CD4-positive, alpha-beta T cell treated with Interleukin-6 at 100 ng/mL for 8 hours (primary cell): ENCODE results near the gene SH2D1B.
"Not testable (repeated sequence)": the region's sequence is repeated elsewhere in the genome, so short reads cannot be mapped to it uniquely, and the experiment has no call there.

Source experiments
- DNase-seq: peaks from one replicate; pipeline ENCODE4 v3.0.0-alpha.2; 2020; ENCODE audit warnings: mixed read lengths, low spot score

SH2D1B gene

DNA sequence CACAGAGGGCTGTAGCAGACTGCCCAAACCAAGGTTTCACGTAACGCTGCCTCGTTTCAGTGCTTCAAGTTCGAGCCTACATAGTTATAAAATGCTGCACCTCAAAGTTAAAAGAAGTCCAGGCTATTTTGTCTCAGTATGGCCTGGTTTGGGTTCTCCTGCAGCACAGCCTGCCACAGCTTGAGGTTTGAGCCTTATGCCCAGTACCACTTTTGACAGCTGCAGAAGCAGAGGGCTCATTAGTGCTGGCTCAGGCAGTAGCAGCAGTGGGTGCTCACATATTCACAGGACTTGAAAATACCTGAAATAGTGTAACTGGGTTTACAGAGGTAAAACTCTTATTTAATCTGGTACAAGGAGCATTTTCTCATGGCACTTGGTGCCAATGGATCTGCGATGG lies 50.6 kb downstream of the SH2D1B start:
- DNase-seq = no peak

DNA sequence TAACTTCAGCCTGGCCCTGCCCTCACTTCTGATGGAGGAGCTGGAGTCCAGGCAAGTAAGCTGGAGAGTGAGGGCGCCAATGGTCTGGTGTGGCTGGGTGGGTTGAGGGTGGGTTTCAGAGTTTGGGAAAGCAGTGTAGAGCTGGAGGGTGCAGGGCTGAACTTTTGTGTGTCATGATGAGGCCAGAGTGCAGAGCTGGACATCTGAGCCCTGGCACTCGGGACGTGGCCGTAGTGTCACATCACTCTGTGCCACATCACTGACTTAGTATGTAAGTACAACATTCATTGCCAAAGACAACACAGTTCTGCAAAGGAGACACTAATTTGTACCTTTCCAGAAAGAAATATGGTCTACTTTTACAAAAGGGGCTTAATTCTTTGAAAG lies 51.1 kb downstream of the SH2D1B start:
- DNase-seq = no peak

DNA sequence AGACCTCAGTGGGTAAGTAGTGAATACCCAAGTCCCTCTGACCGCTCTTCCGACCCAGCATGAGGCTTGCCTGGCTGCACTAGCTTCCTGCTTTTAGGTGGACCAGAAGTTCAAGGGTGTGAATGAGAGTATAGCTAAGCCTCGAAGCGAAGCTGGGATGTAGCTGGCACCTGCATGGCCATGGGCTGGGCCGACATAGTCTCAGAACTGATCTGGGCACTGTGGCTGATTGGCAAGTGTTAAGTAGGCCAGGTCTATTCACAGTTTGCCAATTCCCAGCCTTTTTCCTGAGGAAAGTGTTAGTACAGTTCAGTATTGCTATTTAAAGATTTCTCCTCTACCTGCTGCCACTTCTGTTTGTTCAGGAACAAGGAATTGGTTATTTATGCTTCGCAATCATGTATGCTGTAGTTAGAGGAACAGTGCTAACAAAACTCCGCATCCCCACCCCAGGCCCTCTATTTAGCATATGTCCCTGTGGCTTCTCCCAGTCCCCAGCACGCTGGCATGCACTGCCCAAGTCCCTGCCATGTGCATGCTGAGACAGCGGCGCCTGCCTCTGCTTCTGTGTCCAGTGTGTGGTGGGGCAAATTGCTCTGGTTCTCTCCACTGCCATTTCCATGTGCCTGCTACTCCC lies 51.6 kb downstream of the SH2D1B start:
- no peak for DNase-seq

DNA sequence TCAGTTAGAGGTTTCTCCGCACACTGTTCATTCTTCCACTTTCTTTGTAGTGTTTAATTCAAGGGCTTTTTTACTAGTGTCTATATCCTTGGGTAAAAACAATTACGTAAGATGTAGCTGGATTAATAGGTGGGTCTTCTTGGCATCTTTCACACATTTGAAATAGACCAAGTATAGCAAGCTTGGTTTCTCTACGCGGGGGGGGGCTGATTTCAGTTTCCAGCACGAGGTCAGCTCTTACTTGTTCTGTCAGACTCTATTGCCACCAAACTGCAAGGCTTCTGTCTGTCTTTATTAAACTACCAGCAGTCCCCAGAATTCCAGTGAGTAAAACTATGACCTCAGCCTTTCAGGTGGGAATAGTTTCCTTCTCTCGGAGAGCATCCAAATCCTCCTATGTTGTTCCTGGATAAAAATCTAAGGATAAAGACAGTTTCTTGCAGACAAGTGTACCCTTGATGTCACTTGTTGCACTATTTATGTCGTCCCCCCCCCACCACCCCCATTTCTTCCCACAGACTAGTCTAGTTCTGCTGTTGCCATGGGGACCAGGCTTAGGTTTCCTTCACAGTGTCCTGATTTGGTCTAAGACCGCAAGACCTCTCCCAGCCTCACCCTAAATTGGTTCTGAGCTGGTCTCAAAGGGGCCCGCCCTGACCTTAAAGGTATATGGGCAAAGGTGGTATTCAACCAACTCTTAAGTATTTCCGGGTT lies 52.3 kb downstream of the SH2D1B start:
- DNase-seq = no peak

DNA sequence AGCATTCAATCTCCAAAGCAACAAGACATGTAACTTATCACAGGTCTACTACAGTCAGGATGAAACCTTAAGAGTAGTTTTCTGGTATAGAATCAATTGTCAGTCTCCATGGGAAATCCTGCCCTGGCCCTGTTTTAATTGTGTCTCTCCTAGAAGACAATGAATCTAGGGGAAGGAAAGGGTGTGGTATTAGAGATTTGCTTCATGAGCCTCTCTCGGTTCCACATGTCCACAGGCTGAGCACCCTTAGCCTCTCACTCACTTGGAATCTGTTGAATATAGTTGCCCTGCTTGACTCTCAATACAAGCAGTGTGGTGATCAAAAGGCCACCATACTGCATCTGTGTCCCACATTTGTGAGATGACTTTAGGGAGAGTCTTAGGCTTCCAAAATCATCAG lies 53.0 kb downstream of the SH2D1B start:
- DNase-seq = no peak

DNA sequence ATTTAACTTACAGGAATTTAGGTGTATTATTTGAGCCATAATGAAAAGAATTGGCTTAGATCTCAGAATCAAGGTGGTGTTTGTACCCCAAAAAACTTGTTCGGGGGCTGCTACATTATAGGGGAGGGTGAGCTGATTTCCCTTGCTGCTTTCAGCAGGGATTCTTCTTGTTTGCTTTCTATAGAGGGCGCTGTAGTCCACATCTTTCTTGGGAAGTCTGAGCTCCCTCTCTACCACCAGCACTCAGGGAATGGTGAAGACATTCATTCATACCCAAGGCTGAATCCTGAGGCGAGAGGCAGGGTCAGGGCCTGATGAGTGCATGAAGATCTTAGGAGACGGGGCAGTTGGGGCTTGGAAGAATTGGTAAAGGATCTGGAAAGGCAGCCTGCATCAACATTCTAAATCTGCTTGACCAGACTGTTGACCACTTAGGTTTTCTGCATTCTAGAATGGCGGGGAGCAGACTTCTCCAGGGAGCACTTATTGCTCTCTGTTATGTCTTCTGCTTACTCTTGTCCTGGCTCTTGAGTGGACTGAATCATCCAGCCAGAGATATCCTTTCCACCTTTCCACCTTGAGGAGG lies 54.2 kb downstream of the SH2D1B start:
- no peak for DNase-seq

DNA sequence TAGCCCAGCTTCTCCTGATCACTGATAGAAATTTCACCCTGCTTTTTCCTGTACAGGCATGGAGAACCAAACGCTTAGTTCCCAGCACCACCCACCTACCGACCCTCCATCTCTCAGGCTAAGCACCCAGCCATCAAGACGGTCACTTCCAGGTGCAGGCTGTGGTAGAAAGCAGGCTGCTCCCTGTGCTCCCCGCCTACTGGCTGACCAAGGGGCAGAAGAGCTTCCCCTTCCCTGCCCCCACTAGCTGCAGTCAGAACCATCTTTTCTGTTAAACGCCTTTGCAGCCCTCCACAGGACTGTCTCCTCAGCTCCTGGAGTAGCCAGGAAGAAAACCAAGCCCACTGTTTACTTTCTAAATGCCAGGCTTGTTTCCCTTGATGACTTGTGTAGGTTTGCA lies 58.2 kb downstream of the SH2D1B start:
- DNase-seq = no peak

DNA sequence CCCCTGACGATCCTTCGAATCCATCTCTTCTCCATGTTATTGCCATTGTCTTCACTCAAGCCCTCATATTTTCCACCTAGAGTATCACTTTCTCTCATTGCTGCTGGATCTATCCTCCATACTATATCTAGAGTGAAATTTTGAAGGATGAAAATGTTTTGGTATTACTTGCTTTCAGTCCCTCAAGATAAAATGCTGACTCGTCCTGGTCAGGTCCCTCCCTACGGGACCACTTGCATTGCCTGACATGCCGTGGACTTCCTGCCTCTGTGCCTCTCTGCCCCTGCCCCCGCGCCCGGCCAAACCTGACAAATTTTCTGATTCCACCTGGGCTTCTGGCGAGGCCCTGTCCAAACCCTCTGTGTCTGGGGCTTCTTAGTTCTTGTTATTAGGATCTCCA lies 58.9 kb downstream of the SH2D1B start:
- DNase-seq = no peak

DNA sequence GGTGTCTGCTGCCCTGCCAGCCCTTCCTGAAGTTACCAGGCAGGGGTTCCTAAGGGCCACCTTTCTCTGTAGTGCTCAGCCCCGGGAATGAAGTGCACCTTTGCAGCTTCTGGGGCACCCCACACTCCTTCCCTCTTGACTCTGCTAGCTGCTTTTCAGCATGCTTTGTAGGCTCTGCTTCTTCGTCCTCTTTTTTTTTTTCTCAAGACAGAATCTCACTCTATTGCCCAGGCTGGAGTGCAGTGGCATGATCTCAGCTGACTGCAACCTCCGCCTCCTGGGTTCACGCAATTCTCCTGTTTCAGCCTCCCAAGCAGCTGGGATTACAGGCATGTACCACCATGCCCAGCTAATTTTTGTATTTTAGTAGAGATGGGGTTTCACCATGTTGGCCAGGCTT lies 60.1 kb downstream of the SH2D1B start:
- not testable (repeated sequence) for DNase-seq

DNA sequence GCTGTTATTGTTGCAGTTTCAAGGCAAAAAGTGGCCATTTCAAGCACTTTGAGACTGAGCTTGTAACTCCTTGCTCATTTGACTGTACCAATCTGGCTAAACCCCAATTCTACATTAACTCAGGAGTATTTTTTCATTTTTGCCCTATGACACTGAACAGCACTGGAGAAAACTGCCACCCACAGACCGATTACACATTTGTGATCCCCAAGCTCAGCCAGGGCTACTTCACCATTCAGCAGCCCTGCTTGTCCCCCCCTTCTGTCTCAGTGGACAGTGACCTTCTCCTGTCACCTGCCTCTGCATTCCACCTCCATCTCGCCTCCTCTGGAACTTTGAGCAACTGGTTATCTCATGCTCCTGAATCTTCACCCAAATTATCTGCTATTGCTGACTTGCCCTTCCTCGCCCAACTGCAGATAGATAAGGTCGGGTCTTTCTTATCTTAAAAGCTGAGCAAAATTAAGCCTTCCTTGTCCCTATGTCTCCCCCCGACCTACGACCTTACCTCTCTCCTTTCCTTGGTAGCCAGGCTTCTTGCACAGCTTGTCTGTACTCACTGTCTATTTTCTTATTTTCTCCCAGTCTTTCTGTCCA lies 60.6 kb downstream of the SH2D1B start:
- DNase-seq = no peak

DNA sequence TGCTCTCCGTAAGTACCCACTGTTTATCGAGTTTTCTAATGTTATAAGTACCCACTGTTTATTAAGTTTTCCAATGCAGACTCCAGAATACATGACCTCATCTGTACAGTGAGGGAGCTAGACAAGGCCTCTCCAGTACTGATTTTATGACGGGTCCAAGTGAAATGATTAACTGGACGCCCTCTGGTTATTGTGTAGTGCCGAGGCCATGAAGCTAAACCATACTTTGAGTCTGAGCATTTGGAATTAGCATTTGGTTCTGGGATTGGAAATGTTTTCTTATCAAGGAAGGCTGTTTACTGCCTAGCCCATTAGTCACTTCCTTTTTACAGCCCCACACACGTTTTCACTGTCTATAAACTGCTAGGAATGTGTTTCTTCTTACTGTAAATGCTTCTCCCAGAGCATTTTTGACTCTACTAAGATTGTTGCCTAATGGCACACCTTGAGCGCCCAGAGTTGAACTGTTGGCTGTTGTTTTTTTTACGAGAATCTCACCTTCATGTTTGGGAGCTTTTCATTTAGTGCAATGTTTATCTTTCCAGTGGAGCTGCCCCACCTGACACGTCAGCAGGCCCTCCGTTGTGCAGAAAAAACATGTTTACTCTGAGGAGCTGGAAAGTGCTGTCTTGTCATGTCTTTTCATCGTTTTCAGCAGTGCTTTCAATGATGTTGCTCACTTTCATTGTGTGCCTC lies 62.2 kb downstream of the SH2D1B start:
- DNase-seq = no peak

DNA sequence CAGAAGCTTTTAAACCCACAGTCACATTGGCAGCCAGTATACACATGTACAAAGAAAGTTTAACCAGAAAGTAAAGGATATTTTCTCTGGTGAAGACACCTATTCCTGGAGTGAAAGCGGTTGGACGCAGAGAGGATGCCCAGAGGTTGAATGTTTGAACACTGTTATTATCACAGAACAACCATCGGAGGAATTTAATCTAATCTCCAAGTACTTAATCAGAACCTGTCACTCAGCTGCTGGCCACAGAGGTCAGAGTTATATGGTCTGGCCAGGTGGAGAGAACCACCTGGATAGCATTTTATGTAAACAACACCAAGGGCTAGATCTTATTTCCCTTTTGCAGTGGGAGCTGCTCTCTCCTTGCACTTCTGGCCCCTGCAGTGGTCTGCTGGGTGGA lies 64.7 kb downstream of the SH2D1B start:
- DNase-seq = no peak
